NCI-H1436 treated with DMSO at 0.1 percent for 48 hours (cell line): ENCODE data around the gene SS18L1.
"Not testable (repeated sequence)": the region's sequence is repeated elsewhere in the genome, so short reads cannot be mapped to it uniquely, and the experiment has no call there.

Experiments used
- DNase-seq: peaks from one replicate; lab custom pipeline; 2025; lab: John Stamatoyannopoulos, UW

Gene SS18L1

DNA sequence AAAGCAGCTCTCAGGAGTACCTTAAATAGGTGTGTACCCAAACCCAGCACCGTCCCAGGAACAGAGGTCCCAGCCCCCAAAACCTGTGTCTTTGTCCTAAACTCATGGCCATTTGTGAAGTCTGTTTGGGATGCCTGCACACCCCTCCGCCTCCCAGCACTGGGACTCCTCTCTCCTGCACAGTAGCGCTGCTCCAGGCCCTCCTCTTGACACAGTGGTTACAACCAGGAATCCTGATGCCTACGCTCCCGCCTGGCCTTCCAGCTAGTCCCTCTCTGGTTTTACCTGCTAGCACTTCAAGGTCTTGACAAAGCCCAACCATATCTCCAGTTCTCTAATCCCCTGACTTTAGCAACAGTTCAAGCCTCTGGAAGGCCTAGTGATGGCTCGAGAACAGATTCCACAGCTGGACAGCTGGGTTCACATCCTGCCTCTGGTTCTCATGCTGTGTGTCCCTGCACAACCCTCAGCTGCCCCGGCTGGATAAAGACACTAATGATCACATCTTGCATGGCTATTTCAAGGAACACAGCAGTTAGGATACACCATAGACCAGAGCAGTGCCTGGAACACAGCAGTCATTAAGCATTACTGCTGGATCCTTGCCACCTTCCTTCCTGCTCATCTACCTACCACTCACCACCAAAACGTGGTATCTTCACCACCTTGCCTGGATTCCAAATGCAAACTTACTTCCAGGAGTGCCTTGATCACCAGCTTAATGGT, 5.9 kb upstream of the SS18L1 start:
- no peak for DNase-seq

DNA sequence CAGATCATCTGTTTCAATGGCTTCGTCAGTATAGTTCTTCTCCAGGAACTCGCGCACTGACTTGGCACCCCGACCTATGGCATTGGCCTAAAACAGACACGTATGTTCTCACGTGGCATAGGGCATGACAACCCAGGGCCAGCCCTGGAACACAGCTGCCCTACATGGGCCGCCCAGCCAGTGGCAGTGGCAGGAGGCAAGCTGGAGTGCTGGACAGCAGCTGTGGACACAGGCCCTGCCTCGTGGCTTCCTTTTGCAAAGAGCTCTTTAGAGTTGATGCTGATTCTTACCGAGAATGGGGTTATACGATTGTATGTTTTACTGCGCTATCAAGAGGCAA, 5.4 kb upstream of the SS18L1 start:
- no peak for DNase-seq

DNA sequence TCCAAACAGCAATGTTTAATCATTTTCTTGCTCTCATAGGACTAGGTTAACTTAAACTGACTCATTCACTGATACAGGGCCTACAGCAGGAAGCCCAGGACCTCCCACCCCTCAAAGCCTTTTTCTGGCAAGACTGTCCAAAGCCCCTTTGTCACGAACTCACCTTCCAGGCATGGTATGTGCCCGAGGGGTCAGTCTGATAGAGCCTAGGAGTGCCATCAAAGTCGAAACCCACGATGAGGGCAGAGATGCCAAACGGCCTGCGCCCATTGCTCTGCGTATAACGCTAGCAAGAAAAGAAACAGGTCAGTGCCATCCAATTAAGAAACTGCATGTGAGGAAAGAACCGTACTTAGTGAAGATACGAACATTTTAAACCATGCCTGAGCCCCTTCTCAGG, 4.7 kb upstream of the SS18L1 start:
- DNase-seq = no peak

DNA sequence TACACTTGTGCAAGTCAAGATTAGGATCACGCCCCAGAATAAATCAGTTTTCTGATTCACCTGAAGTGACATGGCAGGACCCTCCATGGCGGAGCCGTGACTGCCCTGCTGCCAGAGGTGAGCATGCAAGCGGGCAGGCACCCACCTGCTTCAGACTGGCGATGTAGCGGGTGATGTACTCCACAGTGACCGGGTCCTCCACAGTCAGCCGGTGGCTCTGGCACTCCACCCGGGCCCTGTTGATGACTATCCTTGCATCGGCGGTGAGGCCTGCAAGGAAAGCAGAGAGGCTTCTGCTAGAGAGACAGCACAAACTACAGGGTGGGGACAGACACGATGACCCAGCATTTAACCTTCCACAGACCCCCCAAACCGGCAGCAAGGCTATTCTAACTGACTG, 3.9 kb upstream of the SS18L1 start:
- no peak for DNase-seq

DNA sequence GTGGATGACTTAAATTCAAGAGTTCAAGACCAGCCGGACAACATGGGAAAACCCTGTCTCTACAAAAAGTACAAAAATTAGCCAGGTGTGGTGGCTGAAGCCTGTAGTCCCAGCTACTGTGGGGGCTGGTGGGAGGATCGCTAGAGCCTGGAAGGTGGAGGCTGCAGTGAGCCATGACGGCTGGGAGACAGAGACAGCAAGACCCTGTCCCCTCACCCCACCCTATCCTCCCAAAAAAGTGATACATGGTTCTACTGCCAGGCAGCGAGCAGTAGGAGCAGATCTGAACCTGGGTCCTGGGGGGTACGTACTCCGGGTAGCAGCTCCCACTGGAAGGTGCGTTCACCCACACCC, 2.5 kb upstream of the SS18L1 start:
- no peak for DNase-seq

DNA sequence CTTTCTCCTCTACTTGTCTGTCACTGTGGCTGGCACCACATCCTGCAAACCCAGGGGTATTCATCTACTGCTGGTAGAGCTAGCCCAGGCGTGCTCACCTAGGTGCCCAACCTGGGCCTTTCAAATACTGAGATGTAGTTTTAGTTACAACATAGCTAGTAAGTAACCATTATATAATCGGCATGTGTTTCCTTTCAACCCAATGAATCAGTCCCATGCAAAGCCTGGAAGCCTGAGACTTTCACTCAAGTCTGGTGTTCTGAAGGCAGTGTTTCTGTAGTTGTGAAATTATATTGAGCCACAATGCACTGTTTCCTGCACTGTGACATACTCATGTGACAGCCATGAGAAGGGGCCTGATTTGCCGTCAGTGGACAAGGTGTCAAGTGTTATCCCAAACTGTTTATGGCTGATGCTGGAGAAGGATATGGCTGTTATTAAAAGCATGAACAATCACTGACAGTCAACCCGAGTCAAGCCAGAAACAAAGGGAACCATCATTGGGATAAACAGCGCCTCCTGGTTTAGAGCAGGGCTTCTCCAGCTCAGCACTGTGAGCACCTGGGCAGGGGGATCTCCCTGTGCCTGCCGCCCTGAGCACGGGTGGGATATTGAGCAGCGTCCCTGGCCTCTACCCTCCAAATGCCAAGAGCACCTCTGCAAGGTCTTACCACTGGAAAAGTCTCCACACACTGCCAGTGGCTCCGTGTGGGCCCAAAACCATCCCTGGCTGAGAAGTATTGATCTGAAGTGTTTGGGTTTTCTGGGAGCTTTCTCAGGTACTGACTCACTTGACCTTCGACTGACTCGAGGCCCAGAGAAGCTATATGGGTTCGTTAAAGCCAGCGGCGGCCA, 1.9 kb upstream of the SS18L1 start:
- no peak for DNase-seq

DNA sequence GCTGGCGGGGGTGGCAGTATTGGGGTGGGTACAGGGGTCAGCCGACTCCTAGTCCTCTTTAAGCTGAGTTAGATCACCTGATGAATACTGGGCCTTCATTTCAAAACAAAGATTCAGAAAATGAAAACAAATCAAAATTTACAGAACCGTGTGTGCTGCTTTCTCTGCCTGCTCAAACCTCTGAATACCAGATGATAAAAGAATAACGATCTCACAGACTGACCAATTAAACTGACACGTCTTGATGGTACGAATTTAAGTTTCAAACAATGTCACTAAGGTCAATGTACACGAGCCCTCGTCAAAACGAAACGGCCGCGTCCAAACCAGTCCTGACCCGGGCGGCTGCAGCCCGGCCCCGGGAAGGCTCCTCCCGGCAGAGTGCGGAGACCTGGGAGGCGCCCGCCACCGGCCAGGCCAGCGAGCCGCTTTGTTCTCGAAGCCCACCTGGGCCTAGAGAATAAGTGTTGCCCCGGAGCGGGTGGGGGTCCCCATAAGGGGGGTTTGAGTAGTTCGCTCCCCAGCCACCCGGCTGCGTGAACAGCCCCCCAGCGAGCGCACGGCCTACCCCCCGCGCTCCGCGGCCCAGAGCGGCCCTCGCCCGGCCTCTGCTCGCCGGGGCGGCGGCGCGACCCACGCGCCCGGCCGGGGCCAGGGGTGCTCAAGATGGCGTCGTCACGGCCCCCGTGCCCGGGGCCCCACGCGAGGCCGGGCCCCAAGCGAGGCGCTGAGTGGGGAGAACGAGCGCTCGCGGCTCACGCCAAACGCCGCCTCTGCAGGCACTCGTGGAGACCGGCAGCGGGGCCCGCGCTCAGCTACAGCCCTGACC, 1.1 kb upstream of the SS18L1 start:
- DNase-seq = no peak

DNA sequence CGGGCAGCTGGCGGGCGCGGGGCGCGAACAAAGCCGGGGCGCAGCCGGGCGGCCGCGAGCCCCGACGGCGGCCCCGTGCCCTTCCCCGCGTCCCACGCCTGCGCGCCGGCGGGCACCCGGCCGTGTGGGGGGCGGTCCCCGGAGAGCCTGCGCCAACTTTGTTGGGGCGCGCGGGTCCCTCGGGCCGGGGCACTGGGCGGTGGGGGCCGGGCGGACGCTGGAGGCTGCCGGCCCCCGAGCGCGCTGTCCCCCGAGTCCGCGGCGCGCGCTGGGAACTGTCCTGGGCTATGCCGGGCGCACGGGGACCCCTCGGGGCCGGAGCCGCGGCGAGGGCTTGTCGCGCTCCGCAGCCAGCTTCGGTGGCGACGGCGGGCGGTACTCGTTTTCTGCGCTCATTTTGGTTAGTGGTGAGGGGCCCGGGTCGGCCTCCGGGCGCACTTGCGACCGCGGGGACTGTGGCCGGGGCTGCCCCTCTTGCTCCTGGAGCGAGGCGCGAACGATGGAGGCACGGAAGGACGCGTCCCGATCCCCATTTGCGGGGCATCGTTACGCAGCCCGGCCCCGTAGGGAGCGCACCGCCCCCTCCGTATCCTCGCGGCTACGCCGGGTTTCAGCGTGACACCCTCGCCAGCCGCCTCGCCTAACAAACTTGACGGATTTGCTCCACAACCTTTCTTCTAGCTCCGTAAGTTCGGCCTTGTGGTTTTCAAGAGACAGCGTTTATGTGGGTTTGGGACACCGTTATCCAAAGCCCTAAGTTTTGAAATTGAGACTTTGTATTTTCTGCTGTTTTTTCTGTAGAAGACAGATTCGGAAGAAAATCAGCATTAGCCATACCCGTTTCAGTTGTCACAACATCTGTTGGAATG, 622 bp downstream of the SS18L1 start:
- DNase-seq = no peak

DNA sequence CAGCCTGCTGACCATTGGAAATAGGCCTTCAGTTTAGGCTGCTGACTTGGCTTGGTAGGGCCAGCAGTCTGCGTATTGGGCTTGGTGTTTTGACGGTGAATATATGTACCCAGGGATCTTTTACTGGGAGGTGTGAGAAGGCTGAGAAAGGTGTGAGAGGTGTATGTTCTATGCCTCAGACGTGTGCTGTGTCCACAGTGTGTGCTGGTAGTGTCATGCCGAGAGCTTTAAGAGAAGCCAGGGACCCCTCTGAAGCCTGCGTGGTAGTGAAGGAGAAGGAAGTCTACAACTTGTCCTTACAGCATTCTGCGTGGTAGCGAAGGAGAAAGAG, 2.1 kb downstream of the SS18L1 start:
- no peak for DNase-seq

DNA sequence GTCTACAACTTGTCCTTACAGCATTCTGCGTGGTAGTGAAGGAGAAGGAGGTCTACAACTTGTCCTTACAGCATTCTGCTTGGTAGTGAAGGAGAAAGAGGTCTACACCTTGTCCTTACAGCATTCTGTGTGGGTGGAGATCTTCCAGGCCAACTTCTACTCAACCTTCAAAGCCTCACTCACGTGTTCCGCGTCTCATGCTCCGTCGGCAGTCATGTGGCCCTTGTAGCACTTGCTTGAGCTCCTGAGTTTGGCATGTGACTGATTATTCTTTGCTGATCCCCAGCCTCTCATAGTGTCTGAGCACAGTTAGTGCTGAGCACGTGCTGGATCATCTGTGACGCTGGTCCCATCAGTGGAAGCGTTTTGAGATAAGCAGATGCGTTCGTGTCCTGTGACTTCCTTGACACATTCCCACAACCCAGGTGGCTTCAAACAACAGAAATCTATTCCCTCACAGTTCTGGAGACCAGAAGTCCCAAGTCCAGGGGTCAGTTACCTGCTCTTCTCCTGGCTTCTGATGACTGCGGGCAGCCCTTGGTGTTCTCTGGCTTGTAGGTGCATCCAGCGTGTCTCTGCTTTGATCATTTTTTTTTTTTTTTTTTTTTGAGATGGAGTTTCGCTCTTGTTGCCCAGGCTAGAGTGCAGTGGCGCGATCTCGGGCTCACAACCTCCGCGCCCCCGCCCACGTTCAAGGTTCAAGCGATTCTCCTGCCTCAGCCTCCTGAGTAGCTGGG, 2.6 kb downstream of the SS18L1 start:
- DNase-seq = no peak

DNA sequence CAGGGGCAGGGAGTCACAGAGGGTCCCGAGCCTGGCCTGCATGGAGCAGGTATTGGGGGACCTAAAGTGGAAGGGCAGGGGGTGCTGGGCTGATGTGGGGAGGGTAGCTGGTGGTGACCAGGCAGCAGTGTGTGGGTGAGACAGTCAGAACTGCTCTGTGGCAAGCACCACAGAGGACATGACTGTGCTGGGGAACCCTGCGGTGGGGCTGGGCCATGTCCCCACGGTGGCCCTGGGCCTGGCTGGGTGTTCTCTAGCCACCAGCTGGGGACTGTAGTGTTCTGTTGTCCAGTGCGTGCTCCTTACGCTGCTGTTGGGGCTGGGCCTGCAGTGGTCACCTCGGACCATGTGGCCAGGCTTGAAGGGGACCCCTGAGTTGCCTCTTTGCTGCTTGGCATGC, 3.6 kb downstream of the SS18L1 start:
- no peak for DNase-seq

DNA sequence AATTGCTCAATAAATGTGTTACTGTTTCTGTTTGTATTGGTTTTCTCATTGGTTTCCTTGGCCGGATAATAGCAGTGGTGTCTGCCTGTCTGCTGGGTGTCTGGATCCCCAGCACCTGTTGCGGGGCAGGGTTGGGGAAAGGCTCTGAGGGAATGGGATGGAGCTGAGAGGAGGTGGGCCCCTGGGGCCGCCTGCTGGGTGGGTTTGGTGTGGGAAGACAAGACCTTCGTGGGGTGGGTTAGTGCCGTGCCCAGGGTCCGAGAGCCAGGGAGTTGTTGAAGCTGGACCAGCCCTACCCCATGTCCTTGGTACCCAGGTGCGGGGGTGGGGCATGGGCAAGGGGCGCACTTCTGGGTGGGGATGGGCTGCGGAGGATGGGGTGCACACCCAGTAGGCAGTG, 4.0 kb downstream of the SS18L1 start:
- no peak for DNase-seq

DNA sequence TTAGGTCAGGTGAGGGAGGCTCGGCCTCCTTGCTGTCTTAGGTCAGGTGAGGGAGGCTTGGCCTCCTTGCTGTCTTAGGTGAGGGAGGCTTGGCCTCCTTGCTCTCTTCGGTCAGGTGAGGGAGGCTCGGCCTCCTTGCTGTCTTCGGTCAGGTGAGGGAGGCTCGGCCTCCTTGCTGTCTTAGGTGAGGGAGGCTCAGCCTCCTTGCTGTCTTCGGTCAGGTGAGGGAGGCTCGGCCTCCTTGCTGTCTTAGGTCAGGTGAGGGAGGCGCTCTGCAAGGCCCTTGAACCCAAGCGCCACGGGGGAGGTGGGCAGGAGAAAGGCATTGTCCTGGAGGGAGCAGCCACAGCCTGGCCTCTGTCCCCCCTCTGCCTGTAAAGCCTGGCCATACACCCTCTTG, 4.8 kb downstream of the SS18L1 start:
- DNase-seq = not testable (repeated sequence)

DNA sequence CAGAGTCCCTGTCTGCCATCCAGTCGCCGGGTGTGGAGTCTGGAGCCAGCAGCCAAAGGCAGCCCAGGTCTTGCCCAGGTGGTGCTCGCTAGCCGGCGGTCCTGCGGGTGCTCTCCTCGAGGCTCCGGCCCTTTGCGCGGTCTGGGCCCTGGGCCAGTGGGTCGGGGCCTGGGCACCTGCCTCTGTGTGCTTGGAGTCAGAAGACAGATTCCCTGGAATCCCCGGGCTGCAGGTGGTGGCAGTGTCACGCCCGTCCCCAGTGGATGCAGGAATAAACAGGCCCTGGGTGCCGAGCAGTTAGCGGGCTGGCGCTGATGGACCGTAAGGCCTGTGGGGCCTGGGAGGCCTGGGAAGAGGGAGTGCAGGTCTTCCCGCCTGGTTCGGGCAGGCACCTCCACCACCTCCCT, 5.3 kb downstream of the SS18L1 start:
- no peak for DNase-seq

DNA sequence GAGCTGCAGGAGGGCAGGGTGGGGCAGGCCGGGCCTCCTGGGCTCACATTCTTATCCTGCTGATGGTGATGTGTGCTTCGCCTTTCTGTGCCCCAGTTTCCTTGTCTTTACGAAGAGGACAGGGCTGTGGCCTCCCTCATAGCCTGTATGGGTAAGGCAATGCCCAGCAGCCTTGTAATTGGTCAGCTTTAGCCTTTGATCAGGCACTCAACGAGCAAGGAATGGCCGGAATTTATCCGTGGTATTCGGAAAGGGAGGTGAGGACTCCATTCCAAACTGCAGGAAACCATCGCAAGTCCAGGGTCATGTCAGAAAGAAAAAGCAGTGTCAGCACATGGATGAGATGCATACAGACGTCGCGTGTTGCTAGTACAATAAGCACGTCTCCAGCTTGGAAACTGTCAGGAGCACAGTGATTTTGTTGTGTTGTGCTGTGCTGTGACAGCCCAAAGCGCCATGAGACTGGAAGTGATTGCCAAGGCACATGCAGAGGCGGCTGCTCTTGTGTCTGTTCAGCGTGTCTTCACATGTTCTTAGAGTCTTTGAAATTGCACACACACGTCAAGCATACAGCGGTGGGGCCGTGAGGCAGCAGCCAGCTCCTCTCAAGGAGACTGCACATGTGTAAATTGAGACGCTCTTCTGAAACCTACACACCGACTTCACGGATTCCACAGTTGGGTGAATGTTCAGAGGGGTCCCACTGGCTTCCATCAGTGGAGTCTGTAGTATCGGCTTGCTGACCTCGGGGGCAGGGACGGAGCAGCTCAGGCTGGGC, 6.2 kb downstream of the SS18L1 start:
- DNase-seq = no peak

DNA sequence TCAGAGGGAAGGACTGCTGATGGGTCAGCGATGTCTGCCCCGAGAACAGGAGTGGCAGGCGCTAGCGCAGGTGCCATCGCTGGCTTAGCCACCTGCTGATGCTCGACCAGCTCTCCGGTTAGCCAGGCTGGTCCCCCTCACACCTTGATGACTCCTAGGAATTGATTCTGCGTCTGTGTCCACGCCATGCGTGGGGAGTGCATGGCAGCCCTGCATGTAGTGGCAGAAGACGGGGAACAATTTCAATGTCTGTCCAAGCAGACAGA, 6.7 kb downstream of the SS18L1 start:
- no peak for DNase-seq

DNA sequence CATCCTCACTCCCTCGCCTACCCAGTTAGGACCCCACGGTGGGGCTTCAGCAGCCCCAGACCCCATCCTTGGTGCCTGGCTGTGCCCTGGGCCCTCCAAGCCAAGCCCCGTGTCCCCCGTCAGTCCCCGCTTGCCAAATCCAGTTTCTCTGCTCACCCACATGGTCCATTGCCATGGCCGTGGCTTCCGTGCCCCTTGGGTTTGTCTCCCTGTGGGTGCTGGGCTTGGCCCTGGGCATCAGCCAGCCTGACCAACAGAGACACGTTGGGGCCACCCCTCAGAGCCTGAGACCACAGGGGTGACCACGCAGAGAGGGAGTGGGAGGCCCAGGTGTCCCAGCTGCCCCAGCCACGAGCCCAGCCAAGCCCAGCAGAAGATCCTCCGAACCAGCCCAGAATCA, 7.7 kb downstream of the SS18L1 start:
- DNase-seq = no peak

DNA sequence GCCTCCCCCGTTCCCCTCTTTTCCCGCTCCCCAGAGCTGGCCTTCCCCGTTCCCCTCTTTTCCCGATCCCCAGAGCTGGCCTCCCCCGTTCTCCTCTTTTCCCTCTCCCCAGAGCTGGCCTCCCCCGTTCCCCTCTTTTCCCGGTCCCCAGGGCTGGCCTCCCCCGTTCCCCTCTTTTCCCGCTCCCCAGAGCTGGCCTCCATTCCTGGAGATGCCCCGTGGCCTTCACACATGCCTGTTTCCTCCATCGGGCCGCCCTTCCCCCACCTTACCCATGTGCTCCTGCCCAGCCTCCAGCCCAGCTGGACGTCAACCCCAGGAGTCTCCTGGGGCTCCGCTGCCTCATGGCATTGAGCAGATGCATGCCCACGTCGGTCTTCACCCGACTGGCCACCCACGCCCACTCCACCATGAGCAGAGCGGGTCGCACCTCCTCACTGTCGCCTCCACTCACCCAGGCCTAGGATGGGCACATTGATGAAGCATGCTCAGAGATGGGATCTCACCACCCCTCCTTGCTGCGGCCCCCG, 8.3 kb downstream of the SS18L1 start:
- DNase-seq = no peak

DNA sequence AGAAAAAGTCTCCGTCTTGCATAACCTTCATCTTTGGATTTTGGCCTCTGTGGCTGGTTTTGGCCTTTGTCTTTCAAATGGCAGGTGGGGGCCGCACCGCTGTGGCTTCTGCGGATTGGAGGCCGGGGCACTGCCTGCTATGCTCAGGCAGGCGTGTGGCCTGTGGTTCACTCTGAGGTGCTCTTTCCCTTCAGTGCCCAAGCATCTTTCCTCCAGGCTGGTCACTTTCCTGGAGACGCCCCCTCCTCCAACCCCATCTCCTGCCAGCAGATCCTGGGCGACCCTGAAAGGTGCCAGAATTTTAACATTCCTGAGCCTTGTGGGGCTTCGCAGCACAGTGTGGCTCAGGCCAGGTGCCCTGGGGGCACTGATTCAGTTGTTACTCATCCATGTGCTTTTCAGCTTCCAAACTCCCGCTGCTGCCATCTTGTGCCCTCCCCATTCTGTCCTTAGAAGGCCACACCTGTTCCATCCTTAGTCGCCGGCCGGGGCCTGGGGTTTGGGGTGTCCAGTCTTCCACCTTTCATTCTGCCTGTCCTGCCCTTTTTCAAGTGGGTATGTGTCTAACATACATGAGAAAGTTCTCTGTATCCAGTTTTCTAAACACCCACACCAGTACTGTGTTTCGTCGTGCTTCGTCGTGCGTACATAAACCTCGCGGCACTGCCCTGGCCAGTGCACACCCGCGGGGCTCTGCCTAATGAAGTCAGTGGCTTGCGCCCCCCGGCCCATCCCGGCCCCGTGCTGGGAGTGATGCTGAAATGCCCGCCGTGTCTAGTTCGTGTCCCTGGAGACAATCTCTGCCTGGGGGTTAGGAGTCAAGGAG, 12.1 kb downstream of the SS18L1 start:
- no peak for DNase-seq

DNA sequence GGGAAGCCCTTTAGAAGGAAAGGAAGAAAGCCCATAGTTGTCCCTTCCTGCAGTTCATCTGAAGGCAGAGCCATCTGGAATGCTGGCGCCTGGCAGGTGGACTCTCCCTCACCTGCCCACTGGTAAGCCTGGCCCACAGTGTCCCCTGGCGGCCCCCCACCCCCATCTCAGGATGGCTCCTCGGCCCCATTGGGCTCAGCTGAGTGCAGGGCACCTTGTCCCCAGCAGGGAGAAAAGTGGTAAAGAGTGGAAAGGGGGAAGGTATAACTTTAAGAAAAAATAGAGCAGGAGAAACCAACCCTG, 12.6 kb downstream of the SS18L1 start:
- DNase-seq = no peak
